Uterus (tissue), 2 donors: ENCODE measurements around the gene VWA3B.

Source experiments
- POLR2A ChIP-seq, 2 donors: fragments of 450-650 bp; IDR thresholded peaks; one replicate each; pipeline ENCODE4 v1.6.1; 2016; ENCODE audit warnings: antibody characterized with exemption in 2 of 2, mild to moderate bottlenecking in 1 of 2, moderate library complexity in 1 of 2
- TF ChIP-seq, protein P1 (sequence below), 4 experiments: fragments of 200-600 bp in 2 of 4; fragments of 450-650 bp in 2 of 4; sonication (generic) in 2 of 4; IDR thresholded peaks; one replicate each; pipeline ENCODE4 v1.5.1; 2016 to 2019; ENCODE audit warnings: antibody characterized with exemption in 4 of 4, mild to moderate bottlenecking in 2 of 4, moderate library complexity in 1 of 4

DNA sequence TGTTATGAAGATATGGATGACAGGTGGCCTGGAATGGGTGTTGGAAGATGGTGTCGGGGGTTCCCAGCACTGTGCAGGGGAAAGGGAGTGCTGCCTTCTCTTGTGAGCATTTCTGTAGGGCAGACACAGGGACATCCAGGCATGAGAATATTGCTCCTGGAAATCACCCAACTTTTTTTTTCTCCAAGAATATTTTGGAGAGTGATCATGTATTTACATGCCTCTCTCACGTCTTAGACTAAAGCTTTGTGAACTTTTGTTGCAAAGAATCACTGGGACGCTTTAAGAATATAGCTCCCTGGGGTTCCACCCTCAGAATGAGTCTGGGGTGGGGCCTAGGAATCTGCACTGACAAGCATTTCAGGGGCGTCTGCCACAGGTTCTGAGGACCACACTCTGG, 68.7 kb downstream of the VWA3B start:
- no peak for TF ChIP-seq POLR2A (IDR thresholded peaks at IDR 0.05)
- TF ChIP-seq, protein P1, sequence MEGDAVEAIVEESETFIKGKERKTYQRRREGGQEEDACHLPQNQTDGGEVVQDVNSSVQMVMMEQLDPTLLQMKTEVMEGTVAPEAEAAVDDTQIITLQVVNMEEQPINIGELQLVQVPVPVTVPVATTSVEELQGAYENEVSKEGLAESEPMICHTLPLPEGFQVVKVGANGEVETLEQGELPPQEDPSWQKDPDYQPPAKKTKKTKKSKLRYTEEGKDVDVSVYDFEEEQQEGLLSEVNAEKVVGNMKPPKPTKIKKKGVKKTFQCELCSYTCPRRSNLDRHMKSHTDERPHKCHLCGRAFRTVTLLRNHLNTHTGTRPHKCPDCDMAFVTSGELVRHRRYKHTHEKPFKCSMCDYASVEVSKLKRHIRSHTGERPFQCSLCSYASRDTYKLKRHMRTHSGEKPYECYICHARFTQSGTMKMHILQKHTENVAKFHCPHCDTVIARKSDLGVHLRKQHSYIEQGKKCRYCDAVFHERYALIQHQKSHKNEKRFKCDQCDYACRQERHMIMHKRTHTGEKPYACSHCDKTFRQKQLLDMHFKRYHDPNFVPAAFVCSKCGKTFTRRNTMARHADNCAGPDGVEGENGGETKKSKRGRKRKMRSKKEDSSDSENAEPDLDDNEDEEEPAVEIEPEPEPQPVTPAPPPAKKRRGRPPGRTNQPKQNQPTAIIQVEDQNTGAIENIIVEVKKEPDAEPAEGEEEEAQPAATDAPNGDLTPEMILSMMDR (IDR thresholded peaks at IDR 0.05), result no peak
